ENCODE measurements around the gene PDK2.

GRCh38 chr17:50144355-50144754 is 49.2 kb downstream of the PDK2 start:
- TF ChIP-seq POLR2AphosphoS5 (IDR thresholded peaks at IDR 0.05) (no peak), CTCF (IDR thresholded peaks at IDR 0.05) (no peak)
